GM19043 (cell line): ENCODE measurements around the gene UBE2QL1.
A peak's percentile ranks its signal among the peaks of the same experiment; 100 is the strongest.
"Not testable (repeated sequence)": the region's sequence is repeated elsewhere in the genome, so short reads cannot be mapped to it uniquely, and the experiment has no call there.

Experiments
- ATAC-seq: cut with Tn5 transposase; IDR thresholded peaks from one replicate; pipeline ENCODE4 v1.9.1; 2021; ENCODE audit warnings: low read depth; ENCODE audit not compliant: unreplicated experiment

UBE2QL1 gene

DNA sequence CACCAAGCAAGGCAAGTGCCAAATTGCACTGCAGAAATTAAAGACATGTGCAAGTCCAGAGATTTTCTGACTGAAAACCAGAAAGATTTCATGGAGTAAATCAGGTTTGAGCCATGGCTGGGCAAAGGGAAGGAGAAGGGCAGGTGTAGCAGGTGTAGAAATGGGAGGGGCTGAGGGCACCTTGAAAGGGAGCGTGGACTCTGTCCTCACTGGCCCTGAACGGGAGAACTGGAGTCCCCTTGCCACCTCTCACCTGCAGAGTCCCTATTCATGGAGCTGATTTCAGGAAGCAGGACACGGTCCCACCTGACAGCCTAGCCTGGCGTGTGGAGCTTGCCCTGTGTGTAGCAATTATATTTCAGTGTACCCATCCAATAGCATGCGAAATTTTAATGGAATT, 46.3 kb downstream of the UBE2QL1 start:
- ATAC-seq, result no peak

DNA sequence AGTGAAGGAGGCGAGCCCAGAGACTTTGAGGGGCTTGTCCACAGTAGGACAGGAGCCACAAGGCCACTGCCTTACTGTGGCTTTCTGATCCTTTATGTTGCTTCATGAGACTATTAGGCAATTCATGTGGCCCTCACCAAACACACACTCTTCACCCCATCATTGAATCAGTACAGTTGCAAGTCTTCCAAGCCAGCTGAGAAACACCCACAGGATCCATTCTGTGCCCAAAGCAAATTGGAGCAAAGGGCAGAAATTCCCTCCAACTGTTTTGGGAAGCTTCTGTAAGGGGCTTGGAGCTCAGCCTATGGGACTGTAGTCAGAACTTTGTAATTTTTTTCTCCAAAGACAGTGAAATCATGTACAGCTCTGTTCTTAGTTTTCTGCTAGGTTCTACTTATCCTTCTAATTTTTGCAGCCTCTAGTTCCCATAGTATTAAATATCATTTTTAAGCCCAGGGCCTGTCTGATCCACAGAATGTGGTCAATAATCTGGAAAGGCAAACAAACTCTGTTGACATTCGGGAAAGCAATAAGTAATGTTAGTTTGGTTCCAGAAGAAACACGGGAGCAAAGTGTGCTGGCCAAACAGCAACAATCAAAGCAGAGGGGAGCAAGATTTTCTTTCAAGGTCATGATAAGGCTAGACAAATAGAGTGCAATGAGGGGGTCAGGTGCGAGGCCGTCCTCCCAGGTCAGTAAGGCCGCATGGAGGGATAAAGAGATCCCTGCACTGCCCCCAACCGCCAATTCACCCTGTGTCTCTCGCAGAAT, 47.0 kb downstream of the UBE2QL1 start:
- ATAC-seq, result no peak

DNA sequence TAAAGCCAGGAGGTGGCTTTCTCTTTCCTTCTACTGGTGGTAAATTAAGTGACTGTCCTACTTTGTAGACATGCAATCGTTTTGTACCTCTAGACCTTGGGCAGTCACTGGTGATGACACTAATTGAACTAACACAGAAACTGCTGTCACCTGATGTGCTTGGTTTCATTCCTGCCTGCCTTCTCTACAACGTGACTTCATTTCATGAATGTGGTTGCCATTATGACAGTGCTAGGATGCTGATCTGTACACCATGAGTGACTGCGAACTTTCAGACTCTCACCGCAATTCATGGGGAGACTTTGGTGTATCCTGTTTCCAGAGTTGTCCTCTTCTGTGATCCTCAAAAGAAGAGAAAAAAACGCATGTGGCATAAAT, 47.5 kb downstream of the UBE2QL1 start:
- ATAC-seq, result peak; percentile 81

DNA sequence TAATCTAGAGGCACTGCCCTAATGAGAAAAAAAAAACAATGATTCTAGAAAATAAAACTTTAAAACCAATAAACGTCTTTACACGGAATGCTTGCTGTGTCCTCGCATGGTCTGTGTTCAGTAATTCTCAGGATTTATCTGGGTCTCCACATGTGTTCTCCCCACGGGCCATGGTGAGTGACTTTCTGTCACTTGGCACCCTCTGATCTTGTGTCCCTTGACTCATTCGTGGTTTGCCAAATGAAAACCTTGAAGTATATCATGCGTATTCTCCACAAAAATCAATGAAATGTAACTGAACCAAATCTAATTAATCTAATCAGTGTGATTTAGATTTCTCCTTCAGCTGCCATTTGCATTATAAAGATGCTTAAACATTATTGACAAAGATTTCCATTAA, 48.0 kb downstream of the UBE2QL1 start:
- ATAC-seq, result no peak

DNA sequence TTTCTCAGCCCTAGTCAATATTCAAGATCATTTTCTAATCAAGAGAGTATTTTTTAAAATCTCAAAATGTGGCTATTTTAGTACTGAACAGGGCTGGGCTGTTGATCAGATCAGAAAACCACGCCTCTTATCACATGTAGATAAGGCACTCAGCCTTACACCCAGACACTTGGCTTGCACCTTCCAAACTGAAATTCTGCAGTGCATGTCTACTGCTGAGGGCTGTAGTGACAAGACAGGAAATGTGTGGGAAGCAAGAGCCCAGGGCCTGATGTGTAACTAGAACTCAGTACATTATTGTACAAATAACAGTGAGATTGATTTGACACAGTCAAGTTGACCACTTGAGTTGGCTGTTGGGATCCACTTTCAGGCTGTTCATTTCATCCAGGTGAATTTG, 48.6 kb downstream of the UBE2QL1 start:
- ATAC-seq, result no peak

DNA sequence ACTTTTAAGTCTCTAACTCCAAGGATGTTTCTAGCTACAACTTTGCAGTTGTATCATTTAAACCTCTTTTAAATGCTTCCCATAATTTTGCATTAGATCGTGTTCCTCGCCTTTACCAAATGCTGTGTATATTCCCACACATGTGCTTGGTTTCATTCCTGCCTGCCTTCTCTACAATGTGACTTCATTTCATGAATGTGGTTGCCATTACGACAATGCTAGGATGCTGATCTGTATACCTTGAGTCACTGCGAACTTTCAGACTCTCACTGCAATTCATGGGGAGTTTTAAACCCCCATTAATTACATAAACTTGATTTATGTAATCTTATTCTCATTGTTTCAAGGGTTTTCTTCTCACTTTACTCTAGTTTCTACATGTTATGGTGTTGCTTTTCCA, 50.3 kb downstream of the UBE2QL1 start:
- no peak for ATAC-seq

DNA sequence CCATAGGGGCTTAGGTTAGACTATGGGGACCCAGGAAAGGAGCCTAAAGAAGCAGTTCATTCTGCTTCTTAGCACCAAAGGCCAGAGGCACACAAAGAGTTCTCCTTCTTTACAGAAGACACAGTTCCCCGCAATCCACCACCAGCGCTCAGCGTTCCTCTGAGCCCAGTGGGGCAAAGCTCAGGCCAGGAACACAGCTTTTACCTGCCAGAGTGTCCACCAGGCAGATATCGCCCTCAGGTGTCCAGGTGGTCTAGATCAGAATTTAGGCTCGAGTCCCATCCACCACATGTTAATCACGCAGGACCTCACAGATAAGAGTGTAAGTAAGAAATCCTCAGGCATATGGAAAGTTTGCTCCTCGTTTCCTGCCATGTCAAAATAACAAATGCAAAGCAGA, 53.0 kb downstream of the UBE2QL1 start:
- no peak for ATAC-seq

DNA sequence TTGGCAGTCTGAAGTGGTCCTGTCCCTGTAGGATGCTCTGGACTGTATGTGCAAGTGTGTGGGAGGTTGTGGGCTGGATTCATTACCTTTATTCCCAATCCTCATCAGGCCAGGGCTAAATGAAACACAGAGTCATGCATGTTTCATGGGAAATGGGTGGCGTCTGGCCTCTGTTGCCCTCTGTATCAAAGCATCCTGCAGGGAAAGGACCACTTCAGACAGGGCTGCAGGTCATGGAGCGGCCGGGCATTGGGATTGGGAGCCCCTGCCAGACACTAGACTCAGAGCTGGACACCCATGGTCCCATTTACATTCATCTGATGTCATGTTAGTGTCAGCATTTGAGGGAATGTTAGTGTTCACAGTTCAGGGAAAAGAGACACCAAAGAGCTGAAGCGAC, 53.8 kb downstream of the UBE2QL1 start:
- no peak for ATAC-seq

DNA sequence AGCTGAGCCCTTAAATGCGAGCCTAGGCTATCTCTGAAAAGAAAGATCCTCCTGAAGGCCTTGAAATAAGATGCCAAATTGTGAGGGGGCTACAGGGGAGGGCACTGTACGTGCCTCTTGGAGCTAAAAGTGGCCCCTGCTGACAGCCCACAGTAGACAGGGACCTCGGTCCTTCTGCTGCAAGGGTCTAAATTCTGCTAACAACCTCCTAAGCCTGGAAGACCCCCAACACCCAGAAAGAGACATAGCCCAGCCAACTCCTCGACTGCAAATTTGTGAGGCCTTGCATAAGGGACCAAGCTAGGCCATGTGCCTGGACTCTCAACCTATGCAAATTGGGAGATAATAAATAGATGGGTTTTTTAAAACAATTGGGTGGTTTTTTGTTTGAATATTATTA, 54.7 kb downstream of the UBE2QL1 start:
- ATAC-seq, result no peak

DNA sequence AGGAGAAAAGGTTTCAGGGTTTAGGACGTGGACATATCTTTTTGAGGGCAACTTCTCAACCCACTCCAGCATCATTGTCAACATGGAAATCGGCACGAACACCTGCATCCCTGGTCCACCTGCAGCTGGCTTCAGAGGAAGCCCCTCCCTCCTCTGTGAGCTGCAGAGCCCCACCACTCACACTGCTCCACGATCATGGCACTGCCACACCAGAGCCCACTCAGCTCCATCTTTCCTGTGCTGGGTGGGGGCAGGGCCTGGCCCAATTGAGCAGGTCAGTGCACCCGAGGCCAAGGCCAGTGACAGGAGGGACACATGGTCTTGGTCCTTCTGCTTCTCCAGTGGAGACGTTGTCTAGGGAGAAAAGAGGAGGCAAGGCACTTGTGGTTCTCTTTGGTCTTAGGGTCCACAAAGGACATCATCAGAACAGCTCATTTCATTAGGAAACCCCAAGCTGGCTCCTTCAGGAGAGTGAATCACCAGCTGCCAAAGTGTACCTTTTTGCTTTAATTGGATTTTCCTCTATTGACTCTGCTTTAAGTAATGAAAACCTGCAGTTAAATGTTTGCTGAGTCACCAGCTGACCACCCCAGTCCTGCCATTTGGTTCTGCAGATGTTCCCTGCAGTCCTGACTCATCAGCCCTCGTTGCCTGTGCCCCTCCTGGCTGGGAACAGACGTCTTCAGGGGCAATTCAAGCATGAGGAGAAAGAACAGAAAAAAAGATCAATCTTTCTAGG, 56.2 kb downstream of the UBE2QL1 start:
- ATAC-seq, result no peak

DNA sequence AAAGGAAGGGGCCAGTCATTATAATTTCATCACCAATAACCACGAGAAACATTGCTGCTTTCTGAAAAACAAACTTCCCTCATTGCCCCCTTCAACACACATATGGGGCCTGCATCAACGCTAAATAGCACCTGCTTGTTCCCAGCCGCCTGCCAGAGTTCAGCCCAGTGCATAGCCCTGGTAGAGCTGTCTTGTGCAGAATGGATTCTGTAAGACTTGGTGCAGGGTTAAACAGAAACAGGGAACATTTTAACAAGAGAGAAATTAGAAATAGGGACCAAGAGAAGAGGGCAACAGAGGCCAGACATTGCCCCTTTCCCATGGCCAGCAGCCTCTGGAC, 56.7 kb downstream of the UBE2QL1 start:
- no peak for ATAC-seq

DNA sequence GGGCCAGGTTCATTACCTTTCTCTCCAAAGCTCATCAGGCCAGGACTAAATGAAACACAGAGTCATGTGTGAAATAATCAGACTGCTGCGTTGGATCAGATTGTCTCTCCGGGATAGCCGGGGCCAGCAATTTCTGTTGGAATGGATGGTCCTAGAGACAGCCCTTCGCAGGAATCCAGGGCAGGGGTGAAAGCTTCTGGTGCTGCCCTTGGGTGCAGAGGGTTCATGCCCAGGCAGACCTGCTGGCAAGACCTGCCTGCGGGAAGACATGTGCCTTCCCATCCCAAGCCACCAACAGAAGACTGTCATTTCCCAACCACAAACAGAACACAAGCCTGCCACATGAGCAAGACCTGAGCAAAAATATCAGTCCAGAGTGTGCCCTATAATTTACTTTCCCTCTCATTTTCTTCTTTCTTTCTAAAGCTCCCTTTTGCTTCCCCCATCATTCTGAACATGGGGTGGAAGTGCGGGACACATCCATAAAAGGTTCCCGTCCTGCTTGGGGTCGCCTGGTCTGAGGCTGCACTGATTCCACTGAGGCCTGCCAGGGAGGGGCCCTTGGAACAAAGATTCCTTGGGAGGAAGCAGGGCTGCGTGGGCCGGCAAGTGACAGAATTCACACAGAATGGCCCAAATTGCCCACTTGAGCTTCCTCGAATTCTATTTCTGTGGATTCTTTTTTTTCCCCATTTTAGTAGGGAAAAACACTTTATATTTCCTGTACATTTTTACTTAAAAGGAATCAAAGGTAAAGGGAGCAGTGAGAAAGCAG, 57.3 kb downstream of the UBE2QL1 start:
- no peak for ATAC-seq

DNA sequence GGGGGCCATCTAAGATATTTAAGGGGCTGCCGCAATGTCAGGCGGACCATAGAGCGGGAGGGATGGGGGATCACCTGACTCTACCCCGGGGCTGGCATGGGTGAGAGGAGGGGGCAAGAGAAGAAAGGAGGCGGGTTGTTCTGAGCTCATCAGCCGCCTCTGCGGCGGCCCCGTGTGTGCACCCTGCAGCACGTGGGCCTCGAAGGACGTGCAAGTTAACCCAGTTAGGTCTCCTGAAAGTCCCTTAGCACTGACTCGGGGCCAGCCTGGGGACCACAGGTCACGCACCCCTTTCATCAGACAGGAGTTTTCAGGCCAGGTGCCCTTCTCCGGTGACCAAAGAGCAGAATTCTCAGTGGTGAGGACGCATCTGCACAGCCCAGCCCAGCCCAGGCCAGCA, 58.0 kb downstream of the UBE2QL1 start:
- ATAC-seq, result peak; percentile 55

DNA sequence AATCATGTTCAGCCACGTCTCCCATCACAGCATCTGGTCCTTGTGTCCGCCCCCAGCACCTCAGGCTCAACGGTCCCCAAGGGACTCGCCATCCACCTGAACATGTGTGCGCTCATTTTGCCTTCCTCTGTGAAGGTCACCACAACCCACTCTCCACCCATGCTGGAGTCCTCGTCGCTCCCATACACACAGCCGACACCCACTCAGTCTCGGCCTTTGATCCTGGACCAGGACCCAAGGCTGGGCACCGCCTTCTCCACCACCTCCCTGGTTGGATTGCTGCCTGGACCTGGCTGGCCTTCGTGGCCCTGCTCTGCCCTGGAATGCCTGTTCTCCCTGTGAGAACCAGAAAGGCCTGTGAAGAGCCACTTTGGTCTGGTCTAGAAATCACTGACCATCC, 60.3 kb downstream of the UBE2QL1 start:
- ATAC-seq, result no peak

DNA sequence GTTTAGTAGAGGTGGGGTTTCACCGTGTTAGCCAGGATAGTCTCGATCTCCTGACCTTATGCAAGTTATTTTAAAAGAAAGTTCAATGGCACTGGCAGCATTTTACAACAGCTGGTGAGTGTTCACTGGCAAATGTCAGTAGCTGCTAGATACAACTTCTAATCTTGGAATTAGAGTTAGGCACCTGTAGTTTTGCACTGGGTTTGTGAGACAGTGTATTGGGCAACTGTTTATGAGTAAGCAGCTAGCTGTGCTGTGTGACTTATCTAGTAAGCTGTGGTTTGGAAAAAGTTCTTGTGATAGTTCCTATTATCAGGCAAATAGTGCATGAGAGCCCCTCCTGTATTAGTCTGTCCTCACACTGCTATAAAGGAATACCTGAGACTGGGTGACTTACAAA, 61.5 kb downstream of the UBE2QL1 start:
- ATAC-seq, result no peak

DNA sequence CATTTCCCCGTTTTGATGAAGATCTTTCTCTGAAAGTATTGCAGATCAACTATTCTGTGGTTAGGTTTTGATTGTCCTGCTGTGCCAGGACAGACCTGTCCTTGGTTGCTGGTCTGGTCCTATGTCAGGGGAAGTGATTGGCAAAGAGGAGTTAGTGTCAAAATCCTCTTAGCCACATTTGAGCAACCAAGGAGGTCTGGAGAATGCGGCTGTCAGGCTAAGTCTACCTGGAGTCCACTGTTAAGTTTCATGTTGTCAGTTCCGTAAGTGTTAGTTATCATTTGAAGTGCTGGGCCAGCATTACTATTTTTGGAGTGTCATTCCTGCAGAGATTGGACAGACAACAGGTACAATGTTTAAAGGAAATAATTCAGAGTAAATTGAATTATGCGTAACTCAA, 62.3 kb downstream of the UBE2QL1 start:
- ATAC-seq, result no peak

DNA sequence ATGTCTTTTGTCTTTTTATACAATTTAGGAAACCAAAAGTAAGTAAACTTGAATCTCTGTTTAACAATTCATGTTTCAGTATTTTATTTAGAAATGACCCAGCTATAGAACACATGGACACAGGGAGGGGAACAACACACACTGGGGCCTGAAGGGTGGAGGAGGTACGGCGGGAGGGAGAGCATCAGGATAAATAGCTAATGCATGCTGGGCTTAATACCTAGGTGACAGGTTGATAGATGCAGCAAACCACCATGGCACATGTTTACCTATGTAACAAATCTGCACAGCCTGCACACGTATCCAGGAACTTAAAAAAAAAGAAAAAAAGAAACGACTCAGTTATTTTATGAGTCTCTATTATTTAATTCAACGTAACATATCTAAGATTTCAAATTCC, 67.2 kb downstream of the UBE2QL1 start:
- not testable (repeated sequence) for ATAC-seq

DNA sequence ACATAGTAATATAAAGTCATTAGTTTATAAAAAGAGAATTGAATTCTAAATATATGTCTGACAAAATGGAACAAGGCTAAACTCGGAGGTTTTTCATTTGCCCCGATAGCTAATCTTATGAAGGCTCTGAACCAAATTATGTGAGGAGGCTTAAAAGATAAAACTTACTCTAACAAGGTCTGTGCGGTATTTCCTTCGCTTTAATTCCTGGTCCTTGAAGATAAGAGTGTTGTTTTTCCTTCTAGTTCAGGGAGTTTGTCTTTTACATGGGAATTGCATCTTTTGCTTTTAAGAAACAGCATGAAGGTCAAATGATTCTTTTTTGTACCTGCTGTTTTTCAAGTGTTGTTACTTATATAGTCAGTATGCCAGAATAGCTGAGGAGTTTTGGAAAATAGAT, 68.2 kb downstream of the UBE2QL1 start:
- ATAC-seq, result no peak

DNA sequence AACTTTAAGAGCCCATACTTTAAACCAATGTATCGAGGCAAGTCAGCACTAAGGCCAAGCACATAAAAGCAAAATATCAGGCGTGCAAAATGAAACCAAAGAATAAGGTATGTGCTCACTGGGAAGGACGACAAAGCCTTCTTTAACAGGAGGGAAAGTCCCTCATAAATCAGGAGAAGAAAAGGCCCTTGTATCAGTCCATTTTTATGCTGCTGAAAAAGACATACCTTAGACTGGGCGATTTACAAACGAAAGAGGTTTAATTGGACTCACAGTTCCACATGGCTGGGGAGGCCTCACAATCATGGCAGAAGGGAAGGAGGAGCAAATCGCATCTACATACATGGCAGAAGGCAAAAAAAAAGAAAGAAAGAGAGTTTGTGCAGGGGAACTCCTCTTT, 68.9 kb downstream of the UBE2QL1 start:
- no peak for ATAC-seq

DNA sequence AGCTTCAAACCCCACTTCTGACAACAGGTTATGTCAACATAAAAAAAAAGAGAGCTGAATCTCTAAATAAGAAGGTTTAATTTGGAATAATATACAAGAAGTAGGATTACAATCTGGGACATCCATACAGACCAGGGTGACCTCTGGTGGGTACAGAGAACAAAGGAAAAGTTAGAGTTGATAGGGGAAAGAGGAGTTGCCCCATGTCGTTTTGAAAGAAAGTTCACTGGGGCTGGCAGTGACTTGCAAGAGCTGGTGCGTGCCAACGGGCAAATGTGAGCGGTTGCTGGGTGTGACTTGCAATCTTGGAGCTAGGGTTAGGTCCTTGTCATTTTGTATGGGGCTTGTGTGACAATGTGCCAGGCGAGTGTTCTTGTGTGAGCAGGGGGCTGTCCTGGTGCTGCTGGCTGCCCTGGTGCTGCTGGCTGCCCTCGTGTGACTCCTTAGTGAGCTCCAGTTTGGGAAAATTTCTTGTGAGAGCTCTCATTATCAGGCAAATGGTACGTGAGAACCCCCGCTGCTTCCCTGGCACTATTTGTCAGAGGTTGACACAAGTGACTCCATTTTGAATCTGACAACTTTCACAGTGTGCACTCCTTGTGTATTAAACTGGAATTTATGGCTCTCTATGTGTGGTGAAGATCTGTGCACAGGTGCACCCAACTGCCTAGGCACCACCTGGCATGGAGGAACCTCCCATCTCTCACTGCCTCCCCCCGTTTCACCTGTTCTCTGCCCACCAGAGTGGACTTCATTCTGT, 69.8 kb downstream of the UBE2QL1 start:
- ATAC-seq, result no peak

DNA sequence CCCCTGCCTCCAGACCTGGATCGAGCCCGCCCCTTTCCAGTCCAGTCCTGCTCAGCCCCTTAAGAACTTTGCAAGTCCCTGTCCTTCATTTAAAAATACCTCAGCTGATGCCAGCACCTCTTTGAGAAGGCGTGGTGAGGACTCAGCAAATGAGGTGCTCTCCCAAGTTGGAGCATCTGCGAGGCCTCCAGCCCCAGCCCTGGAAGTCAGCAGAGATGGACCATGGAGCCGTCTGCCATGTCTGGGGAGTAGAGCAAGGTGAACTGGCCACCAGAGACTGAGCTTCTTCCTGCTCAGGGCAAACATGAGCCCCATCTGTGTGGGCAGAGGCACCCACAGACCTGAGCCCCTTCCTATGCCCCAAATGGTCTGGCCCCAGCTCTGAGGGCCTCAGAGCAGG, 71.5 kb downstream of the UBE2QL1 start:
- ATAC-seq, result no peak
